Lung (tissue), 12 donors: ENCODE results near the gene CFAP54. TPM values are rescaled to one million over a fixed set of nuclear protein-coding genes. Genes with fewer than 3 reads are reported as not detected.

Experiments used
- ATAC-seq: fragments of 200-7000 bp; cut with Tn5 transposase; one replicate; pipeline ENCODE4 v1.9.1; 2020; ENCODE audit warnings: moderate number of reproducible peaks; ENCODE audit not compliant: insufficient read depth, low FRiP score
- DNase-seq, 3 donors: peaks; one replicate each; pipeline ENCODE4 v3.0.0-alpha.2; 2013 to 2017
- H3K27ac ChIP-seq, 2 donors: one replicate each; pipeline ENCODE4 v1.5.1; 2013; ENCODE audit warnings: mild to moderate bottlenecking in 2 of 2, moderate library complexity in 2 of 2, control low read depth in 1 of 2, inconsistent platforms in 1 of 2, low read depth in 1 of 2, low read length in 1 of 2
- H3K27me3 ChIP-seq, 3 donors: one replicate each; pipeline ENCODE4 v1.5.1; 2013; ENCODE audit warnings: low read length in 2 of 3; ENCODE audit not compliant: control insufficient read depth in 3 of 3, insufficient read depth in 3 of 3
- H3K36me3 ChIP-seq, 4 donors: one replicate each; pipeline ENCODE4 v1.5.1; 2013; ENCODE audit warnings: low read length in 4 of 4, mild to moderate bottlenecking in 1 of 4, moderate library complexity in 1 of 4; ENCODE audit not compliant: control insufficient read depth in 4 of 4, insufficient read depth in 4 of 4
- H3K4me1 ChIP-seq, 5 donors: one replicate each; pipeline ENCODE4 v1.5.1; 2013; ENCODE audit warnings: low read length in 5 of 5, mild to moderate bottlenecking in 2 of 5, moderate library complexity in 1 of 5; ENCODE audit not compliant: control insufficient read depth in 5 of 5, insufficient read depth in 5 of 5
- H3K4me3 ChIP-seq: one replicate; pipeline ENCODE4 v1.5.1; 2013; ENCODE audit warnings: mild to moderate bottlenecking, control low read depth, moderate library complexity
- H3K9ac ChIP-seq, 2 donors: one replicate each; pipeline ENCODE4 v1.5.1; 2013; ENCODE audit warnings: low read length in 2 of 2, control low read depth in 1 of 2; ENCODE audit not compliant: insufficient read depth in 1 of 2
- H3K9me3 ChIP-seq, 4 donors: one replicate each; pipeline ENCODE4 v1.5.1; 2013; ENCODE audit warnings: low read length in 3 of 4, mild to moderate bottlenecking in 1 of 4, moderate library complexity in 1 of 4; ENCODE audit not compliant: control insufficient read depth in 4 of 4, insufficient read depth in 3 of 4
- CTCF ChIP-seq: IDR thresholded peaks from 2 replicates; pipeline ENCODE4 v1.5.1; 2012; ENCODE audit warnings: mild to moderate bottlenecking; ENCODE audit errors: control extremely low read depth, extremely low read depth
- WGBS, 2 donors: extraction: QIAGEN DNeasy Blood & Tissue Kit; methylation state at CpG; one replicate each; pipeline ENCODE4 v1.1.7; 2013; 5-methylcytosine and 5-hydroxymethylcytosine counted together
- polyA plus RNA-seq, 2 donors: library from polyadenylated mRNA; stranded (reverse); fragments of 200-250 nt; gene quantifications; one replicate each; pipeline ENCODE4 v1.2.1, GENCODE V29; 2013
- total RNA-seq, 2 donors: library from RNA; depleted of rRNA in 1 of 2; stranded (reverse); fragments of >200 nt in 1 of 2; gene quantifications; one replicate each; pipeline ENCODE4 v1.2.1, GENCODE V29; 2014 to 2021
- donor health status: control.
- donor health status: control.
- donor health status: Bipolar disorder and iron deficiency.
- donor health status: healthy.
- donor health status: DM: yes; HTN: yes; CAD: no.

Gene CFAP54
- total and polyA plus RNA-seq, 4 donors = 0.80 to 35.4 (median 8.2) TPM

DNA sequence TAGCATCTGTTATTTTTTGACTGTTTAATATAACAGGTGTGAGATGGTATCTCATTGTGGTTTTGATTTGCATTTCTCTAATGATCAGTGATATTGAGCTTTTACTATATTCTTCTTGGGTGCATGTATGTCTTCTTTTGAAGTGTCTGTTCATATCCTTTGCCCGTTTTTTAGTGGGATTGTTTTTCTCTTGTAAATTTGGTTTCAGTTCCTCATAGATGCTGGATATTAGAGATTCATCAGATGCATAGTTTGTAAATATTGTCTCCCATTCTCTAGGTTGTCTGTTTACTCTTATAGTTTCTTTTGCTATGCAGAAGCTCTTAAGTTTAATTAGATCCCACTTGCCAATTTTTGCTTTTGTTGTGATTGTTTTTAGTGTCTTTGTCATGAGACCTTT is 368.8 kb downstream of the CFAP54 start:
- WGBS, 2 donors = 70 to 85% methylated on average over 1 of the region's 1 CpG
- Histone ChIP-seq H3K27me3 (no peaks in the 10 kb centered on the region), H3K9ac (no peak overlapping the region), H3K9me3 (no peaks in the 10 kb centered on the region), H3K36me3 (no peaks in the 10 kb centered on the region), H3K27ac (no peak overlapping the region), H3K4me3 (no peak overlapping the region), H3K4me1 (no peaks in the 10 kb centered on the region)
- DNase-seq (no peak), ATAC-seq (no peak)
- TF ChIP-seq CTCF = no peak

DNA sequence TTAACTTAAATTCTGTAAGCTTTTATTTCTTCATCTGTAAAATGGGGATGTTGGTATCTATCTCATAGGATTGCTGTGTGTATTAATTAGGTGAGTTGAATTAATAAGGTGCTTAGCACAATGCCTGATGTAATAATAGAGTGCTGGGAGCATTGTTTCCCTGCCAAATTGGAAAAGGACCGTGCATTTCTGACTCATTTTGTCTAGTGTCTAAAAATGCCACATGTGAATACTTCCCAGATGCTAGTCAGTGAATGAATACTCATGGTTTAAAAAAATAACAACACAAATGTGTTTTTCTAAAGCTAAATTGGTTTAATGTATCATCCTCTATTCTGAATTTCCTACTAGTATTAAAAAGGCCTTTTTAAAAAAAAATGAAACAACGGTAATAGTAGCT is 372.3 kb downstream of the CFAP54 start:
- H3K4me1 ChIP-seq = no peaks in the 10 kb centered on the region
- H3K27me3 ChIP-seq = no peaks in the 10 kb centered on the region
- H3K9ac ChIP-seq = no peak overlapping the region
- WGBS, 2 donors = 80% methylated on average over 2 of the region's 2 CpGs
- DNase-seq = no peak
- no peaks in the 10 kb centered on the region for H3K36me3 ChIP-seq
- ATAC-seq = no peak
- H3K9me3 ChIP-seq = no peaks in the 10 kb centered on the region
- H3K27ac ChIP-seq = no peak overlapping the region
- H3K4me3 ChIP-seq = no peak overlapping the region
- no peak for TF ChIP-seq CTCF

DNA sequence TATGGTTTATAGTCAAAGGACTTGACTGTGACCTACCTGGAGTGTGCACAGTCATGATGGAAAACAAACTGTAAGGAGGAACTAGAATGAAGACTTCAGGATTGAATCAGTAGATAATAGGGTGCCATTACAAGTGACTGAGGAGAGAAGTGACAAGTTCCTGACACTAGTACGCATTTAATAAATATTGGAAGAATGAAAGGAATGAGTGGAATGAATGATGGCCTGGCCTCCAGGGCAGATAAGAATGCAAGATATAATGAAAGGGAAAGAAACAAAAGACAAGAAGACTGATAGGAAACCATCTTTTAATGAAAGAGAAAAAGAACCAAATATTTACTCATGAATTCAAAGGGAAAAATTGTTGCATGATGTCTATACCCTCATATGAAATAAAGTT is 372.9 kb downstream of the CFAP54 start:
- Histone ChIP-seq H3K27ac (no peak overlapping the region), H3K9ac (no peak overlapping the region), H3K9me3 (no peaks in the 10 kb centered on the region), H3K4me3 (no peak overlapping the region), H3K36me3 (no peaks in the 10 kb centered on the region), H3K27me3 (no peaks in the 10 kb centered on the region), H3K4me1 (no peaks in the 10 kb centered on the region)
- ATAC-seq (no peak), DNase-seq (no peak)
- no peak for TF ChIP-seq CTCF
- WGBS, 2 donors = 66 to 76% methylated on average over 1 of the region's 1 CpG

- Histone ChIP-seq H3K9me3 (no peaks in the 10 kb centered on the region), H3K27me3 (no peaks in the 10 kb centered on the region), H3K4me3 (no peak overlapping the region), H3K36me3 (no peaks in the 10 kb centered on the region), H3K4me1 (no peaks in the 10 kb centered on the region), H3K27ac (no peak overlapping the region), H3K9ac (no peak overlapping the region)
- no peak for DNase-seq
- no peak for ATAC-seq
- WGBS, 2 donors = 26 to 53% methylated on average over 4 of the region's 4 CpGs
- TF ChIP-seq CTCF = no peak
Observed at GRCh38 chr12:96864335-96864734, 375.0 kb downstream of the CFAP54 start.
